ENCODE data around the gene NFATC2.

Gene NFATC2

DNA sequence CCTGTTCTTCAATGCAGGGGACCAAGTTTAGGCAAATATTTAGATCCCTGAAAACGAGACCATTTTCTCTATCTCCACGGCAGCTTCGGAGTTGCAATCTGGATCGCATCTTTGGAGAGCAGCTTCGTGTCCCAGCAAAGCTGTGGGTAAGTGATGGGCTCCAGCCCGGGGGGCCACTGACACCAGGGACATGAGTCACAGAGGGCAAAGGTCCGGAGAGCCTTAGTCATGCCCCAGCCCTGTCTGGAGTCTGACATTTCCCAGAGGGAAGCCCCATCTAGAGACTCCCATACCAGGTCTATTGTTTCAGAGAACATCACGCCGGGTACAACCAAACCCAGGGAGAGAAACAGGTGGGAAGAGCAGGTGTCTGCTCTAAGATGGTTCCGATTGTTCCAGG is 95.9 kb downstream of the NFATC2 start:
- no peaks in the 10 kb centered on the region for H3K9me3 ChIP-seq (ENCODE audit: insufficient read depth, low read length)
- H3K4me3 ChIP-seq (ENCODE audit: insufficient read depth, low read length, poor library complexity, severe bottlenecking), result no peak overlapping the region
- H3K36me3 ChIP-seq (ENCODE audit: low read length), result no peaks in the 10 kb centered on the region
- no peak overlapping the region for H3K9ac ChIP-seq (ENCODE audit: low read length)
- no peaks in the 10 kb centered on the region for H4K20me1 ChIP-seq (ENCODE audit: low read depth, low read length)
- no peak for TF ChIP-seq EZH2phosphoT487 (conservative IDR thresholded peaks at IDR 0.05; ENCODE audit: low read length)
- TF ChIP-seq, protein P1, sequence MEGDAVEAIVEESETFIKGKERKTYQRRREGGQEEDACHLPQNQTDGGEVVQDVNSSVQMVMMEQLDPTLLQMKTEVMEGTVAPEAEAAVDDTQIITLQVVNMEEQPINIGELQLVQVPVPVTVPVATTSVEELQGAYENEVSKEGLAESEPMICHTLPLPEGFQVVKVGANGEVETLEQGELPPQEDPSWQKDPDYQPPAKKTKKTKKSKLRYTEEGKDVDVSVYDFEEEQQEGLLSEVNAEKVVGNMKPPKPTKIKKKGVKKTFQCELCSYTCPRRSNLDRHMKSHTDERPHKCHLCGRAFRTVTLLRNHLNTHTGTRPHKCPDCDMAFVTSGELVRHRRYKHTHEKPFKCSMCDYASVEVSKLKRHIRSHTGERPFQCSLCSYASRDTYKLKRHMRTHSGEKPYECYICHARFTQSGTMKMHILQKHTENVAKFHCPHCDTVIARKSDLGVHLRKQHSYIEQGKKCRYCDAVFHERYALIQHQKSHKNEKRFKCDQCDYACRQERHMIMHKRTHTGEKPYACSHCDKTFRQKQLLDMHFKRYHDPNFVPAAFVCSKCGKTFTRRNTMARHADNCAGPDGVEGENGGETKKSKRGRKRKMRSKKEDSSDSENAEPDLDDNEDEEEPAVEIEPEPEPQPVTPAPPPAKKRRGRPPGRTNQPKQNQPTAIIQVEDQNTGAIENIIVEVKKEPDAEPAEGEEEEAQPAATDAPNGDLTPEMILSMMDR (IDR thresholded peaks at IDR 0.05; ENCODE audit: insufficient read depth, low read length, poor library complexity, severe bottlenecking), result no peak
- no peak overlapping the region for H3K4me2 ChIP-seq (ENCODE audit: low read depth, low read length, poor library complexity, severe bottlenecking)
- no peak overlapping the region for H3K27ac ChIP-seq (ENCODE audit: low read depth, low read length)
- no peaks in the 10 kb centered on the region for H3K9me2 ChIP-seq (replicated peaks; ENCODE audit: insufficient read depth, low read length)
- H3K79me2 ChIP-seq (ENCODE audit: insufficient read depth, low read length), result no peaks in the 10 kb centered on the region
- no peaks in the 10 kb centered on the region for H3K27me3 ChIP-seq (ENCODE audit: low read length)
- H2AFZ ChIP-seq (ENCODE audit: low read depth, low read length, severe bottlenecking), result no peak overlapping the region
- H3F3A ChIP-seq (ENCODE audit: insufficient read depth), result no peaks in the 10 kb centered on the region

DNA sequence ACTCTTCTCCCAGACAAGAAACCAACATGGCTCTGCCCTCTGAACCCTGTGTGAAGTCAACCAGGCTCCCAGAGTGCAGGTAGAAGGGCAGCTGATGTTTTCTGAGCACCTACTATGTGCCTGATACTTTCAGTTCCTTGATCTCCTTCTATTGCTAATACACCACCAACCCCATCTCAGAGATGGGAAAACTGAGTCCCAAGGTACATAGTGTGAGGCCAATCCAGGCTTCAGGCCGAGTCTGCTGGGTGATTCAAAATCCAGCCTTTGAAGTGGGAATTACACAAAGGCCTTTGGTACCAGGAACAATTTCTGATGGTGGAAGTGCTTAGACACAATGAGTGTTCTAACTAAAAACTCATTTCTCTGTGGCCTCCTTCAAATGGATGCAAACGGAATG is 96.3 kb downstream of the NFATC2 start:
- H3K79me2 ChIP-seq (ENCODE audit: insufficient read depth, low read length), result no peaks in the 10 kb centered on the region
- H3K27me3 ChIP-seq (ENCODE audit: low read length), result no peaks in the 10 kb centered on the region
- H3K9me2 ChIP-seq (replicated peaks; ENCODE audit: insufficient read depth, low read length), result no peaks in the 10 kb centered on the region
- H3F3A ChIP-seq (ENCODE audit: insufficient read depth), result no peaks in the 10 kb centered on the region
- H3K9ac ChIP-seq (ENCODE audit: low read length), result no peak overlapping the region
- H3K27ac ChIP-seq (ENCODE audit: low read depth, low read length), result no peak overlapping the region
- H3K4me2 ChIP-seq (ENCODE audit: low read depth, low read length, poor library complexity, severe bottlenecking), result no peak overlapping the region
- no peaks in the 10 kb centered on the region for H4K20me1 ChIP-seq (ENCODE audit: low read depth, low read length)
- H3K9me3 ChIP-seq (ENCODE audit: insufficient read depth, low read length), result no peaks in the 10 kb centered on the region
- H3K4me3 ChIP-seq (ENCODE audit: insufficient read depth, low read length, poor library complexity, severe bottlenecking), result no peak overlapping the region
- H2AFZ ChIP-seq (ENCODE audit: low read depth, low read length, severe bottlenecking), result no peak overlapping the region
- TF ChIP-seq, protein P1 (IDR thresholded peaks at IDR 0.05; ENCODE audit: insufficient read depth, low read length, poor library complexity, severe bottlenecking), result no peak
- TF ChIP-seq EZH2phosphoT487 (conservative IDR thresholded peaks at IDR 0.05; ENCODE audit: low read length), result no peak
- H3K36me3 ChIP-seq (ENCODE audit: low read length), result no peaks in the 10 kb centered on the region

DNA sequence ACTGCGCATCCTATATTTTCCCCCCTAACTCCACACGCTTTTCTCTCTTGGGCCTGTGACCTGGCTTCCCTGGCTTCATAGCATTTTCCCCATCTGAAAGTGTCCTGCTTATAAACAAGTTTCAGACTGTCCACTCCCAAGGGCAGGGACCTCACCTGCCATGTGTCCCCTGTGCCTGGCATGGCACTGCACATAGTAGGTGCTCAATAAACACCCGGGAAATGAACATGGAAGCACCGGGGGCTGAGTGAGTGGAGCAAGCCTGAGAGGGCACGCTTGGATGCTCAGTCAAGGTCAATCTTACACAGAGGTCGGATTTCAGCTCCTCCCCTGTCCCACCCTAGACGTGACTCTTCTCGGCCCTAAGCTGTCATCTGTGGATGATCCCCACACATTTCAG is 96.9 kb downstream of the NFATC2 start:
- H3K9ac ChIP-seq (ENCODE audit: low read length), result no peak overlapping the region
- H3K9me3 ChIP-seq (ENCODE audit: insufficient read depth, low read length), result no peaks in the 10 kb centered on the region
- H3K9me2 ChIP-seq (replicated peaks; ENCODE audit: insufficient read depth, low read length), result no peaks in the 10 kb centered on the region
- H3K27me3 ChIP-seq (ENCODE audit: low read length), result no peaks in the 10 kb centered on the region
- no peak for TF ChIP-seq EZH2phosphoT487 (conservative IDR thresholded peaks at IDR 0.05; ENCODE audit: low read length)
- TF ChIP-seq, protein P1 (IDR thresholded peaks at IDR 0.05; ENCODE audit: insufficient read depth, low read length, poor library complexity, severe bottlenecking), result no peak
- H3K4me3 ChIP-seq (ENCODE audit: insufficient read depth, low read length, poor library complexity, severe bottlenecking), result no peak overlapping the region
- H3K36me3 ChIP-seq (ENCODE audit: low read length), result no peaks in the 10 kb centered on the region
- no peaks in the 10 kb centered on the region for H4K20me1 ChIP-seq (ENCODE audit: low read depth, low read length)
- no peak overlapping the region for H2AFZ ChIP-seq (ENCODE audit: low read depth, low read length, severe bottlenecking)
- no peak overlapping the region for H3K4me2 ChIP-seq (ENCODE audit: low read depth, low read length, poor library complexity, severe bottlenecking)
- no peak overlapping the region for H3K27ac ChIP-seq (ENCODE audit: low read depth, low read length)
- no peaks in the 10 kb centered on the region for H3K79me2 ChIP-seq (ENCODE audit: insufficient read depth, low read length)
- no peaks in the 10 kb centered on the region for H3F3A ChIP-seq (ENCODE audit: insufficient read depth)

All from SU-DHL-6 (cell line).